Prostate gland (tissue), 2 donors: ENCODE measurements around the gene PUM2. TPM values are rescaled to one million over a fixed set of nuclear protein-coding genes. Genes with fewer than 3 reads are reported as not detected.

Experiments
- DNase-seq: peaks from one replicate; pipeline ENCODE4 v3.0.0-alpha.2; 2019; ENCODE audit warnings: low spot score
- H3K27ac ChIP-seq, 2 donors: fragments of 200-600 bp; sonication (generic); 2 replicates each; pipeline ENCODE4 v1.5.1; 2017 to 2019
- H3K27me3 ChIP-seq: fragments of 200-600 bp; sonication (generic); replicated peaks from 2 replicates; pipeline ENCODE4 v1.5.1; 2019; ENCODE audit not compliant: insufficient read depth
- H3K36me3 ChIP-seq, 2 donors: fragments of 200-600 bp; sonication (generic); 1 replicate in 1 of 2; 2 replicates in 1 of 2; pipeline versions ENCODE4 v1.5.1 to v1.8.1; 2017 to 2019
- H3K4me1 ChIP-seq: fragments of 200-600 bp; sonication (generic); replicated peaks from 2 replicates; pipeline ENCODE4 v1.5.1; 2019
- H3K4me3 ChIP-seq, 2 donors: fragments of 200-600 bp; sonication (generic); 2 replicates each; pipeline ENCODE4 v1.5.1; 2017 to 2019
- H3K9me3 ChIP-seq: fragments of 200-600 bp; sonication (generic); 2 replicates; pipeline ENCODE4 v1.5.1; 2017
- CTCF ChIP-seq, 4 experiments: fragments of 200-600 bp in 2 of 4; fragments of 450-650 bp in 2 of 4; sonication (generic) in 2 of 4; IDR thresholded peaks; 1 replicate in 3 of 4; 2 replicates in 1 of 4; pipeline ENCODE4 v1.5.1; 2016 to 2019; ENCODE audit warnings: antibody characterized with exemption in 4 of 4, mild to moderate bottlenecking in 2 of 4, moderate library complexity in 2 of 4
- POLR2A ChIP-seq: fragments of 450-650 bp; IDR thresholded peaks from one replicate; pipeline ENCODE4 v1.6.1; 2016; ENCODE audit warnings: antibody characterized with exemption, mild to moderate bottlenecking
- POLR2AphosphoS5 ChIP-seq: sonication (generic); formaldehyde crosslinking; IDR thresholded peaks from one replicate; pipeline ENCODE4 v1.6.1; 2017; ENCODE audit warnings: antibody characterized with exemption
- WGBS: methylation state at CpG from one replicate; pipeline ENCODE4 v1.1.5; 2018; 5-methylcytosine and 5-hydroxymethylcytosine counted together
- intact Hi-C: fragments of 100-400 bp; cut with DNase I; formaldehyde crosslinking; loops from one replicate; pipeline ENCODE4 v1.14.2; 2022
- total RNA-seq, 2 donors: library from RNA; depleted of rRNA; stranded (reverse); fragments of >200 nt; gene quantifications; one replicate each; pipeline ENCODE4 v1.1.0, GENCODE V29; 2016

PUM2 gene
- total RNA-seq, 2 donors from 2014 or later, result 60.8 to 89.0 TPM

DNA sequence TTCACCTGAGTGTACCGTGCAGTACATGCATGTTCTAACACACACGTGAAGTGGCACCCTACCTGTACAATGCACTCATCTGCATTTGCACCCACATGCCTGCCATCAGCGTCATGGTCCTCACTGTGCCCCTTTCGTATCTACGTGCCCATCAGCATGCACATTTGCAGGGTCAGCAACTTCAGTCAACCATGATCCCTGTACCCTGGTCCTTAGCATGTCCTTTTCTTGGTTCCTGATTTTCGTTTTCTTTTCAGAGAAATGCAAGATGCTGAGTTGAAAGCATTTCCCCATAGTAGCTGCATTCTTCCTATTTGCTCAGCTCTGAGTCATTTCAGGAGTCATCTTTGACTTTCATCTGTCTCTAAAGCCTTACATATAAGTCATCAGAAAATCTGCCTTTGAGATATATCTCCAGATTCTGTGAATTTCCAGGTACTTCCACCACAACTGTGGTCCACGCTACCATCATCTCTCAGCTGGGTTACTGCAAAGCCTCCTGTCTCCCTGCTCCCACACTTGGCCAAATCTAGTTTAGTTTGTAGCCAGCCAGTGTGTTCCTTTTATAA is 14.7 kb upstream of the PUM2 start:
- no peaks in the 10 kb centered on the region for H3K36me3 ChIP-seq
- intact Hi-C loops, result no loop called here
- no peaks in the 10 kb centered on the region for H3K9me3 ChIP-seq
- H3K4me3 ChIP-seq, result no peak overlapping the region
- no peaks in the 10 kb centered on the region for H3K4me1 ChIP-seq
- no peak for DNase-seq
- TF ChIP-seq POLR2AphosphoS5 (no peak), CTCF (IDR thresholded peaks at IDR 0.05) (no peak), POLR2A (no peak)
- H3K27ac ChIP-seq, result no peak overlapping the region
- 88% methylated on average over 7 of the region's 7 CpGs for WGBS
- no peaks in the 10 kb centered on the region for H3K27me3 ChIP-seq

DNA sequence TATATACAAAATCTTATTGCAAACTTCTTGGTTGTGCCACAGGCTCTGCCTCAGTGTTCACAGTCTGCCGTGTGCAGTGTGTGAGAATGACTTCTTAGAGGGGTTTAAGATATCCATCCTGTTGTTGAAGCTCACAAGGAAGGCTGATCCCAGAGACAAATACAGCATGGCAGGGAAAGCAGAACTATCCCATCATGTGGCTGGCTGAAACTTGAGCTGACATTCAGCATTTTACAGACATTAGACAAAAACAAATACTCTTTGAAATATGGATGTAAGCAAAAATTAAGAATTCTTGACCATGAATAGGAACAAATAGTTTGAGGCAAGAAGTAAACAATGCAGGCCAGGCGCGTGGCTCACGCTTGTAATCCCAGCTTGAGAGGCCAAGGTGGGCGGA is 12.9 kb upstream of the PUM2 start:
- Histone ChIP-seq H3K36me3 (no peaks in the 10 kb centered on the region), H3K4me1 (no peaks in the 10 kb centered on the region), H3K9me3 (no peaks in the 10 kb centered on the region), H3K27me3 (no peaks in the 10 kb centered on the region), H3K4me3 (no peak overlapping the region), H3K27ac (no peak overlapping the region)
- no peak for DNase-seq
- TF ChIP-seq CTCF (IDR thresholded peaks at IDR 0.05) (no peak), POLR2A (no peak), POLR2AphosphoS5 (no peak)
- intact Hi-C loops, result no loop called here
- 89% methylated on average over 5 of the region's 5 CpGs for WGBS

- Histone ChIP-seq H3K4me1 (no peaks in the 10 kb centered on the region), H3K27ac (no peak overlapping the region), H3K9me3 (no peaks in the 10 kb centered on the region), H3K36me3 (no peaks in the 10 kb centered on the region), H3K27me3 (no peaks in the 10 kb centered on the region), H3K4me3 (no peak overlapping the region)
- no peak for DNase-seq
- TF ChIP-seq POLR2AphosphoS5, result no peak
- no peak for TF ChIP-seq CTCF (IDR thresholded peaks at IDR 0.05)
- TF ChIP-seq POLR2A, result no peak
- intact Hi-C loops, result no loop called here
- 93% methylated on average over 5 of the region's 5 CpGs for WGBS
Measured at GRCh38 chr2:20362701-20363435, 12.2 kb upstream of the PUM2 start.

GRCh38 chr2:20361893-20362292 is 11.2 kb upstream of the PUM2 start:
- Histone ChIP-seq H3K36me3 (no peaks in the 10 kb centered on the region), H3K4me1 (no peaks in the 10 kb centered on the region), H3K27me3 (no peaks in the 10 kb centered on the region), H3K27ac (no peak overlapping the region), H3K9me3 (no peaks in the 10 kb centered on the region), H3K4me3 (no peak overlapping the region)
- 83% methylated on average over 4 of the region's 4 CpGs for WGBS
- TF ChIP-seq POLR2A (no peak), CTCF (IDR thresholded peaks at IDR 0.05) (no peak), POLR2AphosphoS5 (no peak)
- no peak for DNase-seq
- intact Hi-C loops, result no loop called here

DNA sequence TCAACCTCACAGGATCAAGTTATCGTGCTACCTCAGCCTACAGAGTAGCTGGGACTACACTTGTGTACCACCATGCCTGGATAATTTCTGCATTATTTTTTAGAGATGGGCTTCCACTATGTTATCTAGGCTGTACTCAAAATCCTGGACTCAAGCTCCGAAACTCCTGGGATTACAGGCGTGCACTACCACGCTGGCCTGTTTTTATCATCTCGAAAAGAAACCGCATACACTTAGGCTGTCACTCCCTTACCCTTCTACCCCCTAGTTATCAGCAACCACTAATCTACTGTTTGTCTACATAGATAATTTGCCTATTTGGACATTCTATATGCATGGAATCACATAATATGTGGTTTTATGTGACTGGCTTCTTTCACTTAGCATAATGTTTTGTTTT is 8.5 kb upstream of the PUM2 start:
- H3K36me3 ChIP-seq, result no peaks in the 10 kb centered on the region
- DNase-seq, result no peak
- H3K4me1 ChIP-seq, result no peaks in the 10 kb centered on the region
- H3K9me3 ChIP-seq, result no peaks in the 10 kb centered on the region
- no peak overlapping the region for H3K4me3 ChIP-seq
- TF ChIP-seq POLR2AphosphoS5 (no peak), POLR2A (no peak), CTCF (IDR thresholded peaks at IDR 0.05) (no peak)
- intact Hi-C loops, result no loop called here
- H3K27me3 ChIP-seq, result no peaks in the 10 kb centered on the region
- WGBS, result 93% methylated on average over 6 of the region's 6 CpGs
- H3K27ac ChIP-seq, result no peak overlapping the region
